Neural progenitor cell (in vitro differentiated cells): ENCODE results near the gene ABCC3.

ENCODE experiments used
- CTCF ChIP-seq: fragments of 200-600 bp; sonication (generic); IDR thresholded peaks from 2 replicates; pipeline ENCODE4 v1.5.1; 2017; ENCODE audit warnings: antibody characterized with exemption, mild to moderate bottlenecking
- EZH2phosphoT487 ChIP-seq: fragments of 200-600 bp; sonication (generic); IDR thresholded peaks from 2 replicates; pipeline ENCODE4 v1.6.1; 2017; ENCODE audit warnings: antibody characterized with exemption

- no peak for TF ChIP-seq EZH2phosphoT487
- TF ChIP-seq CTCF: no peak
These were observed 11.3 kb downstream of the ABCC3 start for GRCh38 chr17:50645748-50646682.
